H1 (cell line): ENCODE results near the gene ZFAND3. TPM values are rescaled to one million over a fixed set of nuclear protein-coding genes. Genes with fewer than 3 reads are reported as not detected.

ENCODE experiments used
- CTCF ChIA-PET: fragments of 300-600 bp; sonication (Branson Sonifier 250); formaldehyde crosslinking; loops from one replicate; lab custom pipeline; 2021; ENCODE audit not compliant: partially characterized antibody; lab: Charles Lee
- POLR2A ChIA-PET: fragments of 300-600 bp; sonication (Branson Sonifier 250); formaldehyde crosslinking; loops from one replicate; lab custom pipeline; 2021; ENCODE audit warnings: inconsistent platforms; ENCODE audit not compliant: partially characterized antibody; lab: Charles Lee
- DNase-seq, 2 experiments: peaks; one replicate each; pipeline versions ENCODE4 v3.0.0 to v3.0.0-alpha.2; 2010 to 2022; ENCODE audit warnings: low spot score in 2 of 2, low read depth in 1 of 2, mixed read lengths in 1 of 2
- FAIRE-seq: peaks from 2 replicates; lab custom pipeline; 2011; peaks lifted over from hg19 to GRCh38; lab: Jason Lieb, UNC
- H2AFZ ChIP-seq: 2 replicates; pipeline ENCODE4 v1.8.1; 2012; ENCODE audit warnings: low read length, inconsistent platforms
- H2AK5ac ChIP-seq: 2 replicates; pipeline ENCODE4 v1.6.1; 2013; ENCODE audit warnings: low read depth, low read length
- H2BK120ac ChIP-seq: replicated peaks from 2 replicates; pipeline ENCODE3; 2013; ENCODE audit warnings: low read depth, low read length, inconsistent platforms
- H2BK12ac ChIP-seq: 2 replicates; pipeline ENCODE4 v1.6.1; 2013; ENCODE audit warnings: low read depth, low read length
- H2BK15ac ChIP-seq: 2 replicates; pipeline ENCODE4 v1.6.1; 2013; ENCODE audit warnings: low read length
- H2BK20ac ChIP-seq: 2 replicates; pipeline ENCODE4 v1.6.1; 2013; ENCODE audit warnings: low read length
- H2BK5ac ChIP-seq: 2 replicates; pipeline ENCODE4 v1.6.1; 2013; ENCODE audit warnings: low read depth, low read length
- H3K14ac ChIP-seq: 2 replicates; pipeline ENCODE4 v1.6.1; 2013; ENCODE audit warnings: inconsistent platforms; ENCODE audit not compliant: insufficient read length
- H3K18ac ChIP-seq: 2 replicates; pipeline ENCODE4 v1.6.1; 2013; ENCODE audit warnings: low read length; ENCODE audit errors: extremely low read depth
- H3K23ac ChIP-seq: 2 replicates; pipeline ENCODE4 v1.6.1; 2013; ENCODE audit warnings: inconsistent platforms; ENCODE audit not compliant: insufficient read length
- H3K23me2 ChIP-seq: 2 replicates; pipeline ENCODE4 v1.6.1; 2013; ENCODE audit warnings: low read depth, low read length
- H3K27ac ChIP-seq: 2 replicates; pipeline ENCODE4 v1.6.1; 2011; ENCODE audit warnings: low read depth, low read length, inconsistent platforms
- H3K27me3 ChIP-seq, 4 experiments: replicated peaks in 1 of 4; 1 replicate in 1 of 4; 2 replicates in 3 of 4; pipeline versions ENCODE4 v1.6.1 to v1.8.1; 2011 to 2013; ENCODE audit warnings: low read length in 3 of 4, mild to moderate bottlenecking in 3 of 4, inconsistent platforms in 2 of 4, mixed read lengths in 2 of 4, moderate library complexity in 1 of 4; ENCODE audit not compliant: control insufficient read depth in 3 of 4, insufficient read depth in 3 of 4; ENCODE audit errors: extremely low read depth in 1 of 4
- H3K36me3 ChIP-seq, 4 experiments: 2 replicates each; pipeline versions ENCODE4 v1.6.1 to v1.8.1; 2011 to 2013; ENCODE audit warnings: mild to moderate bottlenecking in 4 of 4, low read length in 3 of 4, moderate library complexity in 2 of 4, control low read depth in 1 of 4, inconsistent platforms in 1 of 4; ENCODE audit not compliant: insufficient read depth in 4 of 4, control insufficient read depth in 2 of 4
- H3K4ac ChIP-seq: replicated peaks from 2 replicates; pipeline ENCODE3; 2013; ENCODE audit warnings: low read length, low read depth, mixed read lengths, inconsistent platforms; ENCODE audit not compliant: insufficient read length
- H3K4me1 ChIP-seq, 4 experiments: replicated peaks in 1 of 4; 1 replicate in 1 of 4; 2 replicates in 3 of 4; pipeline versions ENCODE4 v1.6.1 to v1.8.1; 2011 to 2013; ENCODE audit warnings: low read length in 3 of 4, inconsistent platforms in 2 of 4, mixed read lengths in 1 of 4; ENCODE audit not compliant: insufficient read depth in 4 of 4, control insufficient read depth in 3 of 4
- H3K4me2 ChIP-seq, 2 experiments: 2 replicates each; pipeline versions ENCODE4 v1.6.1 to v1.8.1; 2011 to 2013; ENCODE audit warnings: low read depth in 2 of 2, low read length in 2 of 2, control low read depth in 1 of 2, inconsistent platforms in 1 of 2, mild to moderate bottlenecking in 1 of 2; ENCODE audit not compliant: insufficient read depth in 1 of 2
- H3K4me3 ChIP-seq, 4 experiments: fragments of 200-600, 300-600 bp in 1 of 4; sonication (generic), shearing (Covaris generic), sonication (Bioruptor Twin) in 1 of 4; 2 replicates each; pipeline versions ENCODE4 v1.5.1 to v1.8.1; 2011 to 2016; ENCODE audit warnings: low read length in 4 of 4, low read depth in 3 of 4, control low read depth in 2 of 4, inconsistent platforms in 2 of 4, mild to moderate bottlenecking in 2 of 4, mixed read lengths in 1 of 4, moderate library complexity in 1 of 4; ENCODE audit not compliant: insufficient read depth in 2 of 4; ENCODE audit errors: extremely low read depth in 1 of 4
- H3K56ac ChIP-seq: replicated peaks from 2 replicates; pipeline ENCODE3; 2013; ENCODE audit warnings: low read depth, mild to moderate bottlenecking, mixed read lengths, low read length, inconsistent platforms; ENCODE audit not compliant: insufficient read length
- H3K79me1 ChIP-seq: 2 replicates; pipeline ENCODE4 v1.6.1; 2013; ENCODE audit warnings: low read depth, low read length, control low read depth
- H3K79me2 ChIP-seq, 2 experiments: 2 replicates each; pipeline versions ENCODE4 v1.6.1 to v1.8.1; 2012 to 2013; ENCODE audit warnings: low read length in 2 of 2, mild to moderate bottlenecking in 2 of 2, inconsistent platforms in 1 of 2; ENCODE audit not compliant: insufficient read depth in 2 of 2, control insufficient read depth in 1 of 2
- H3K9ac ChIP-seq, 4 experiments: replicated peaks in 1 of 4; 1 replicate in 1 of 4; 2 replicates in 3 of 4; pipeline versions ENCODE4 v1.6.1 to v1.8.1; 2011 to 2013; ENCODE audit warnings: low read depth in 3 of 4, low read length in 3 of 4, control low read depth in 2 of 4, mild to moderate bottlenecking in 2 of 4, moderate library complexity in 2 of 4, inconsistent platforms in 1 of 4; ENCODE audit errors: extremely low read depth in 1 of 4
- H3K9me3 ChIP-seq, 2 experiments: 2 replicates each; pipeline versions ENCODE4 v1.6.1 to v1.8.1; 2012 to 2013; ENCODE audit warnings: mild to moderate bottlenecking in 2 of 2, moderate library complexity in 2 of 2, control low read depth in 1 of 2, inconsistent platforms in 1 of 2, low read depth in 1 of 2, low read length in 1 of 2, mixed read lengths in 1 of 2; ENCODE audit not compliant: insufficient read depth in 2 of 2
- H4K20me1 ChIP-seq, 2 experiments: replicated peaks in 1 of 2; 2 replicates each; pipeline versions ENCODE3 to v1.8.1; 2011 to 2013; ENCODE audit warnings: inconsistent platforms in 2 of 2, low read length in 2 of 2, mild to moderate bottlenecking in 1 of 2; ENCODE audit not compliant: insufficient read depth in 2 of 2, control insufficient read depth in 1 of 2
- H4K5ac ChIP-seq: 2 replicates; pipeline ENCODE4 v1.6.1; 2013; ENCODE audit warnings: low read length, low read depth, mixed read lengths, inconsistent platforms; ENCODE audit not compliant: insufficient read length
- H4K8ac ChIP-seq: 2 replicates; pipeline ENCODE4 v1.8.0; 2013; ENCODE audit warnings: mild to moderate bottlenecking, moderate library complexity, low read length, inconsistent platforms; ENCODE audit not compliant: insufficient read depth; ENCODE audit errors: extremely low read depth
- H4K91ac ChIP-seq: replicated peaks from 2 replicates; pipeline ENCODE3; 2013; ENCODE audit warnings: low read length, mixed read lengths, inconsistent platforms; ENCODE audit not compliant: insufficient read length
- BRCA1 ChIP-seq: IDR thresholded peaks from 2 replicates; pipeline ENCODE4 v1.6.1; 2012; ENCODE audit warnings: low read depth, low read length, improper control_type of control experiment
- EZH2 ChIP-seq: fragments of 200-600 bp; sonication (generic); IDR thresholded peaks from 2 replicates; pipeline ENCODE4 v1.7.1; 2012; ENCODE audit warnings: low read depth, mild to moderate bottlenecking, moderate library complexity, low read length, inconsistent platforms; ENCODE audit not compliant: severe bottlenecking
- KDM5A ChIP-seq: fragments of 200-600 bp; IDR thresholded peaks from 2 replicates; pipeline ENCODE4 v1.7.1; 2012; ENCODE audit warnings: mild to moderate bottlenecking, low read length, inconsistent platforms, mixed read lengths
- MAFK ChIP-seq: IDR thresholded peaks from 2 replicates; pipeline ENCODE4 v1.6.1; 2012; ENCODE audit warnings: low read depth, mild to moderate bottlenecking, improper control_type of control experiment, low read length
- NRF1 ChIP-seq: IDR thresholded peaks from 2 replicates; pipeline ENCODE4 v1.6.1; 2011; ENCODE audit warnings: mild to moderate bottlenecking, low read depth, low read length, improper control_type of control experiment
- RFX5 ChIP-seq: IDR thresholded peaks from 2 replicates; pipeline ENCODE4 v1.6.1; 2011; ENCODE audit warnings: low read depth, low read length, improper control_type of control experiment, borderline replicate concordance
- RXRA ChIP-seq: IDR thresholded peaks from 2 replicates; pipeline ENCODE4 v1.6.1; 2011; ENCODE audit warnings: low read depth, mild to moderate bottlenecking, low read length, moderate library complexity; ENCODE audit not compliant: insufficient read depth
- SP1 ChIP-seq: IDR thresholded peaks from 2 replicates; pipeline ENCODE4 v1.6.1; 2011; ENCODE audit warnings: low read depth, low read length
- SUZ12 ChIP-seq: fragments of 200-600 bp; sonication (generic); IDR thresholded peaks from 2 replicates; pipeline ENCODE4 v1.6.1; 2012; ENCODE audit warnings: mild to moderate bottlenecking, inconsistent platforms, low read length, moderate library complexity, mixed read lengths
- WGBS, 2 experiments: shearing (Covaris generic) in 1 of 2; methylation state at CpG; one replicate each; pipeline versions ENCODE4 v1.1.6 to v1.1.7; 2013 to 2015; ENCODE audit warnings: low lambda C conversion rate in 2 of 2, mixed read lengths in 2 of 2, inconsistent platforms in 1 of 2, low coverage in 1 of 2, missing lambda C conversion rate in 1 of 2; ENCODE audit not compliant: insufficient replicate concordance in 2 of 2, insufficient coverage in 1 of 2, insufficient read length in 1 of 2; ENCODE audit errors: extremely low coverage in 1 of 2, missing lambda C conversion rate in 1 of 2; 5-methylcytosine and 5-hydroxymethylcytosine counted together
- polyA plus RNA-seq, 7 experiments: library from polyadenylated mRNA; depleted of rRNA in 3 of 7; stranded (reverse) in 5 of 7; unstranded in 2 of 7; fragments of >200 nt in 5 of 7; fragments of 200-250 nt in 2 of 7; gene quantifications; 1 replicate in 5 of 7; 2 replicates in 1 of 7; 4 replicates in 1 of 7; pipeline versions ENCODE4 v1.2.1 to v1.2.3, GENCODE V29; 2011 to 2013; ENCODE audit warnings: missing spikeins in 2 of 7, mixed read lengths in 2 of 7
- total RNA-seq: library from RNA; stranded (reverse); fragmentation: NEBNext Ultra II Directional; extraction: Animal tissue kit (Norgen Biotek cat#: 25700); gene quantifications from 2 replicates; pipeline ENCODE4 v1.2.1, GENCODE V29; 2021

The ZFAND3 gene
- total and polyA plus RNA-seq, 2 of the 8 experiments (the other 6 are each of a cell fraction or from before 2014, with no cell fraction given), result 13.0 to 51.3 TPM

DNA sequence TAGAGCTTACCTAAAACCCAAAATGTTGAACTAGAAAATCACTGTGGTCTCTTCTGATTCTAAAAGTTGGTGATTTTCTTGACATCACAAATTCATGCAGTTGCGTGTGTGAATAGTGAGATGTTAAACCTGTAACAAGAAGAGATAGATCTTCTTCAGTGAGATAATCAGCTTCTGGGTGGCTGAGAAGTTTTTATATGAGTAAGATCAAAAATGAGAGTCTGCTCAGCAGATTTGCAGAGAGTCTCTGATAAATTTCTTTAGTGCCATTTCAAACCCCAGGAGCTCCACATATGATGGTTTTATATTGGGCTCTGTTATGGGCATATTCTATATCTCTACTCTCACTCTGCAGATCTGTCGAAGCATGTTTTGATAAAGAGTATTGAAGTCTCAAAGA is 185.4 kb downstream of the ZFAND3 start:
- H3K27me3 ChIP-seq, result no peaks in the 10 kb centered on the region
- H3K14ac ChIP-seq, result no peak overlapping the region
- H3K4me1 ChIP-seq, result no peaks in the 10 kb centered on the region
- no peaks in the 10 kb centered on the region for H3K23me2 ChIP-seq
- H2BK120ac ChIP-seq, result no peak overlapping the region
- H2BK20ac ChIP-seq, result no peak overlapping the region
- no peak overlapping the region for H4K91ac ChIP-seq
- H3K36me3 ChIP-seq, result no peaks in the 10 kb centered on the region
- no peak overlapping the region for H3K56ac ChIP-seq
- WGBS, 2 experiments, result 53% methylated on average over 2 of the region's 2 CpGs; no CpG with 5 or more reads in 1 of the 2 experiments
- no peaks in the 10 kb centered on the region for H3K9me3 ChIP-seq
- FAIRE-seq (no peak), DNase-seq (no peak)
- H2BK5ac ChIP-seq, result no peak overlapping the region
- H3K9ac ChIP-seq, result no peak overlapping the region
- H3K4ac ChIP-seq, result no peak overlapping the region
- no peak overlapping the region for H3K27ac ChIP-seq
- no peak overlapping the region for H4K8ac ChIP-seq
- no peak overlapping the region for H3K18ac ChIP-seq
- peaks cover 0 to 6% of the 10 kb centered on the region in 2 experiments; a peak in 1 of 4 replicates for H3K79me2 ChIP-seq
- H4K20me1 ChIP-seq, result peaks cover 1 to 2% of the 10 kb centered on the region in 2 experiments
- H4K5ac ChIP-seq, result no peak overlapping the region
- ChIA-PET POLR2A (no interaction called here), CTCF (interaction anchor here (0.9 kb wide), 1 partner anchor 19 kb away, joined by 3 read pairs; no protein-coding TSS in a partner anchor)
- H2AFZ ChIP-seq, result no peak overlapping the region
- H3K4me3 ChIP-seq, result no peak overlapping the region
- H3K23ac ChIP-seq, result no peak overlapping the region
- no peak overlapping the region for H2BK15ac ChIP-seq
- no peak overlapping the region for H2BK12ac ChIP-seq
- no peaks in the 10 kb centered on the region for H3K79me1 ChIP-seq
- H2AK5ac ChIP-seq, result no peak overlapping the region
- H3K4me2 ChIP-seq, result no peak overlapping the region
- TF ChIP-seq NRF1 (no peak), SUZ12 (no peak), MAFK (no peak), BRCA1 (no peak), SP1 (no peak), RXRA (no peak), KDM5A (no peak), EZH2 (no peak), RFX5 (no peak)
